GM12873 (cell line): ENCODE measurements around the gene PHACTR3.

Source experiments
- CTCF ChIP-seq: IDR thresholded peaks from 2 replicates; pipeline ENCODE4 v1.5.1; 2012; ENCODE audit warnings: low read depth, mild to moderate bottlenecking, moderate library complexity, low read length, control low read depth; ENCODE audit not compliant: insufficient read depth; ENCODE audit errors: missing control alignments

PHACTR3 gene

GRCh38 chr20:59831024-59831915 is 226.9 kb downstream of the PHACTR3 start:
- no peak for TF ChIP-seq CTCF

- no peak for TF ChIP-seq CTCF
Observed at GRCh38 chr20:59831916-59832270, 227.6 kb downstream of the PHACTR3 start.

- TF ChIP-seq CTCF: no peak
Observed at GRCh38 chr20:59832406-59833363, 228.3 kb downstream of the PHACTR3 start.

- TF ChIP-seq CTCF: no peak
Observed at GRCh38 chr20:59835057-59835447, 230.7 kb downstream of the PHACTR3 start.

- no peak for TF ChIP-seq CTCF
Observed at GRCh38 chr20:59835448-59836395, 231.4 kb downstream of the PHACTR3 start.

GRCh38 chr20:59836767-59837166 is 232.4 kb downstream of the PHACTR3 start:
- no peak for TF ChIP-seq CTCF
